Lung (tissue), 12 donors: ENCODE measurements around the gene COLEC12. TPM values are rescaled to one million over a fixed set of nuclear protein-coding genes. Genes with fewer than 3 reads are reported as not detected.

Experiments
- ATAC-seq: fragments of 200-7000 bp; cut with Tn5 transposase; one replicate; pipeline ENCODE4 v1.9.1; 2020; ENCODE audit warnings: moderate number of reproducible peaks; ENCODE audit not compliant: insufficient read depth, low FRiP score
- DNase-seq, 3 donors: peaks; one replicate each; pipeline ENCODE4 v3.0.0-alpha.2; 2013 to 2017
- H3K27ac ChIP-seq, 2 donors: one replicate each; pipeline ENCODE4 v1.5.1; 2013; ENCODE audit warnings: mild to moderate bottlenecking in 2 of 2, moderate library complexity in 2 of 2, control low read depth in 1 of 2, inconsistent platforms in 1 of 2, low read depth in 1 of 2, low read length in 1 of 2
- H3K27me3 ChIP-seq, 3 donors: one replicate each; pipeline ENCODE4 v1.5.1; 2013; ENCODE audit warnings: low read length in 2 of 3; ENCODE audit not compliant: control insufficient read depth in 3 of 3, insufficient read depth in 3 of 3
- H3K36me3 ChIP-seq, 4 donors: one replicate each; pipeline ENCODE4 v1.5.1; 2013; ENCODE audit warnings: low read length in 4 of 4, mild to moderate bottlenecking in 1 of 4, moderate library complexity in 1 of 4; ENCODE audit not compliant: control insufficient read depth in 4 of 4, insufficient read depth in 4 of 4
- H3K4me1 ChIP-seq, 5 donors: one replicate each; pipeline ENCODE4 v1.5.1; 2013; ENCODE audit warnings: low read length in 5 of 5, mild to moderate bottlenecking in 2 of 5, moderate library complexity in 1 of 5; ENCODE audit not compliant: control insufficient read depth in 5 of 5, insufficient read depth in 5 of 5
- H3K4me3 ChIP-seq: one replicate; pipeline ENCODE4 v1.5.1; 2013; ENCODE audit warnings: mild to moderate bottlenecking, control low read depth, moderate library complexity
- H3K9ac ChIP-seq, 2 donors: one replicate each; pipeline ENCODE4 v1.5.1; 2013; ENCODE audit warnings: low read length in 2 of 2, control low read depth in 1 of 2; ENCODE audit not compliant: insufficient read depth in 1 of 2
- H3K9me3 ChIP-seq, 4 donors: one replicate each; pipeline ENCODE4 v1.5.1; 2013; ENCODE audit warnings: low read length in 3 of 4, mild to moderate bottlenecking in 1 of 4, moderate library complexity in 1 of 4; ENCODE audit not compliant: control insufficient read depth in 4 of 4, insufficient read depth in 3 of 4
- whole genome bisulfite sequencing, 2 donors: extraction: QIAGEN DNeasy Blood & Tissue Kit; methylation state at CpG; one replicate each; pipeline ENCODE4 v1.1.7; 2013; 5-methylcytosine and 5-hydroxymethylcytosine counted together
- polyA plus RNA-seq, 2 donors: library from polyadenylated mRNA; stranded (reverse); fragments of 200-250 nt; gene quantifications; one replicate each; pipeline ENCODE4 v1.2.1, GENCODE V29; 2013
- total RNA-seq, 2 donors: library from RNA; depleted of rRNA in 1 of 2; stranded (reverse); fragments of >200 nt in 1 of 2; gene quantifications; one replicate each; pipeline ENCODE4 v1.2.1, GENCODE V29; 2014 to 2021
- TF ChIP-seq, protein P1 (sequence below): IDR thresholded peaks from 2 replicates; pipeline ENCODE4 v1.5.1; 2012; ENCODE audit warnings: mild to moderate bottlenecking; ENCODE audit errors: control extremely low read depth, extremely low read depth
- donor health status: control.
- donor health status: control.
- donor health status: Bipolar disorder and iron deficiency.
- donor health status: healthy.
- donor health status: DM: yes; HTN: yes; CAD: no.

COLEC12 gene
- total and polyA plus RNA-seq, 4 donors = 10.3 to 108 (median 28.1) TPM

DNA sequence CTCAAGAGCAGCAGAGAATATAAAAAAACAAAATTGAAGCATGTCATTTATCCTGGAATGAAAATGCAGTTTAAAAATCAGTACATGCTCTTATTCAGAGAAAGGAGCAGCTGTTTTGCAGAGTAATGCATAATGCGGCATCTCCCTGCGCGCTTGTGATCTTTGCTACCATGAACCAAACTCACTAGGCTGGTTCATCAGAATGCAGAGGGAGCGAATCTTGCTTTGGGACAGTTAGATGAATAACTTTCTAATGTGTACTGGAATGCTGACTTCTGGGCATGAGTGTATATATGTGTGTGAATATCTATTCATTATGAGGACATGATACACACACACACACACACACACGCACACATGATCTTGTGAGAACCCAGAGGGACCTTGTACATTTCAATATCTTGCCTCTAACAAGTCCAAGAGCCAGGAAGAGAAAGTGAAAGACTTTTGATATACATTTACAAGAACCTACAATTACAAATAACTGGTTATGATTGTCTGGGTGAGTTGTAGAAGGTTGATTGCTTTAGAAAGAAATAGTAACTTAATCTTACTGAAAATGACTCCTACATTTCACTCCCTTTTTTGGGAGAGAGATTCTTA lies 178.5 kb downstream of the COLEC12 start:
- DNase-seq (no peak), ATAC-seq (no peak)
- no peaks in the 10 kb centered on the region for H3K27me3 ChIP-seq
- H3K36me3 ChIP-seq = peaks cover 0 to 19% (median 8%) of the 10 kb centered on the region in 4 donors
- TF ChIP-seq, protein P1, sequence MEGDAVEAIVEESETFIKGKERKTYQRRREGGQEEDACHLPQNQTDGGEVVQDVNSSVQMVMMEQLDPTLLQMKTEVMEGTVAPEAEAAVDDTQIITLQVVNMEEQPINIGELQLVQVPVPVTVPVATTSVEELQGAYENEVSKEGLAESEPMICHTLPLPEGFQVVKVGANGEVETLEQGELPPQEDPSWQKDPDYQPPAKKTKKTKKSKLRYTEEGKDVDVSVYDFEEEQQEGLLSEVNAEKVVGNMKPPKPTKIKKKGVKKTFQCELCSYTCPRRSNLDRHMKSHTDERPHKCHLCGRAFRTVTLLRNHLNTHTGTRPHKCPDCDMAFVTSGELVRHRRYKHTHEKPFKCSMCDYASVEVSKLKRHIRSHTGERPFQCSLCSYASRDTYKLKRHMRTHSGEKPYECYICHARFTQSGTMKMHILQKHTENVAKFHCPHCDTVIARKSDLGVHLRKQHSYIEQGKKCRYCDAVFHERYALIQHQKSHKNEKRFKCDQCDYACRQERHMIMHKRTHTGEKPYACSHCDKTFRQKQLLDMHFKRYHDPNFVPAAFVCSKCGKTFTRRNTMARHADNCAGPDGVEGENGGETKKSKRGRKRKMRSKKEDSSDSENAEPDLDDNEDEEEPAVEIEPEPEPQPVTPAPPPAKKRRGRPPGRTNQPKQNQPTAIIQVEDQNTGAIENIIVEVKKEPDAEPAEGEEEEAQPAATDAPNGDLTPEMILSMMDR = no peak
- H3K9me3 ChIP-seq = no peaks in the 10 kb centered on the region
- no peak overlapping the region for H3K27ac ChIP-seq
- H3K4me1 ChIP-seq = no peaks in the 10 kb centered on the region
- no peak overlapping the region for H3K4me3 ChIP-seq
- whole genome bisulfite sequencing, 2 donors = 90 to 91% methylated on average over 5 of the region's 5 CpGs
- H3K9ac ChIP-seq = no peak overlapping the region

DNA sequence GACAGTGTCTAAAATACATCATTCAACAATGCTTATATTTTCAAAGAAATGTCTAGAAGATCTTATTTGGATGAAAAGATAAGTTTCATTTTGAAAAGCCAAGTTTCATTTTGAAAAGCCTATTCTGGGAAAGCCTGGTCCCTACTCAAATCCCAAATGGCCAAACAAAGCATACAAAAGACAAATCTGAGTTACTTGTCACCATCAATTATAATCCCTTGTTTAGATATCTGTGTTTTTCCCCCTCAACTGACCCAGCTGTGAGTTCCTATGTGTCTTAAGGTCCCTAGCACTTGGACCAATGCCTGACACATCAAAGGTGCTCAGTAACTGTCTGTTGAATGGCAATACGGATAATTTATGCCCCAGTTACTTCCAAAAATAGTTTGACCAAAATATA lies 180.3 kb downstream of the COLEC12 start:
- Histone ChIP-seq H3K27ac (no peak overlapping the region), H3K4me3 (no peak overlapping the region), H3K27me3 (no peaks in the 10 kb centered on the region), H3K4me1 (no peaks in the 10 kb centered on the region), H3K9me3 (no peaks in the 10 kb centered on the region), H3K9ac (no peak overlapping the region), H3K36me3 (peaks cover 0 to 19% (median 8%) of the 10 kb centered on the region in 4 donors)
- ATAC-seq = no peak
- no peak for DNase-seq
- 59 to 81% methylated on average over 1 of the region's 1 CpG for WGBS, 2 donors
- TF ChIP-seq, protein P1 = no peak

DNA sequence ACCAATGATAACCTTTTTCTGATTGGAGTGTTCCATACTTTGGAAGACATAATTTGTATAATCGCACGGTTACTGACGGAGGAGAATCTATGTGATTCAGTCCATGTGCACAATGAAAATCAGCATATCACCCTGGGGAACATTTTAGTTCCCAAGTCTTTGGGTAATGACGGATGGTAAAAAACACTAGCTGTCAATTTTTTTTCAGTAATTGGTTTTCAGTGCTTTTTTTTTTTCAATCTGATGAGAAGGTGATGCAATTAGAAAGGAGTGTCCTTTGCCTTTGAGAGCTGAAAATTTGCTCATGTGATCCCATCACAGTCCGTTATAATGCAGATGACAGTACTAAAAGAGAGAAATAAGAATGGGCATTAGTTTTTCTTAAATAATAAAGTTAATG lies 180.8 kb downstream of the COLEC12 start:
- H3K36me3 ChIP-seq = peaks cover 0 to 19% (median 8%) of the 10 kb centered on the region in 4 donors
- no peaks in the 10 kb centered on the region for H3K9me3 ChIP-seq
- H3K4me3 ChIP-seq = no peak overlapping the region
- TF ChIP-seq, protein P1 = no peak
- H3K4me1 ChIP-seq = no peaks in the 10 kb centered on the region
- no peak overlapping the region for H3K27ac ChIP-seq
- no peaks in the 10 kb centered on the region for H3K27me3 ChIP-seq
- no peak overlapping the region for H3K9ac ChIP-seq
- DNase-seq (no peak), ATAC-seq (no peak)
- 93 to 94% methylated on average over 5 of the region's 5 CpGs for WGBS, 2 donors
